Subcutaneous adipose tissue (tissue), 4 donors: Measurements from ENCODE around the gene COL6A1. TPM values are rescaled to one million over a fixed set of nuclear protein-coding genes. Genes with fewer than 3 reads are reported as not detected.

Experiments
- CTCF ChIP-seq: fragments of 450-650 bp; IDR thresholded peaks from one replicate; pipeline ENCODE4 v1.5.1; 2016; ENCODE audit warnings: low read depth, mild to moderate bottlenecking, control low read depth, antibody characterized with exemption, moderate library complexity
- total RNA-seq, 4 donors: library from RNA; depleted of rRNA; stranded (reverse); fragments of >200 nt; gene quantifications; one replicate each; pipeline ENCODE4 v1.1.0, GENCODE V29; 2016

The COL6A1 gene
- total RNA-seq, 4 donors from 2014 or later: 199 to 567 (median 554) TPM

DNA sequence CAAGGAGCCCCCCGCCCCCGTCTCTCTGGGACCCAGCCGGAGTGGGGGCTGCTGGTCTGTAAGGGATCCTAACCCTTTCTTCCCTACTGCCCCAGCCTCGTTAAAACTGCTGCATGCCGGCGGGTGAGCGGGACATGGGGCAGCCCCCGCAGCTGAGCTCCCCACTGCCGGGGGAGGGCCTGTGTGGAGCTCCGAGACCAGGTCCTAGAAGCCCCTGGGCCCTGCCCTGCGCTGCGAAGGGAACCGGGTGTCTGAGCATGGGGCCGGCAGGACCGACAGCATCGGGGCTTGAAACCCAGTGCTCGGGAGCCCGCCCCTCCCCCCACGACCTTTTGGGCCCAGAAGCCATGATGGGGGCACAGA lies 9.2 kb upstream of the COL6A1 start:
- TF ChIP-seq CTCF: no peak

DNA sequence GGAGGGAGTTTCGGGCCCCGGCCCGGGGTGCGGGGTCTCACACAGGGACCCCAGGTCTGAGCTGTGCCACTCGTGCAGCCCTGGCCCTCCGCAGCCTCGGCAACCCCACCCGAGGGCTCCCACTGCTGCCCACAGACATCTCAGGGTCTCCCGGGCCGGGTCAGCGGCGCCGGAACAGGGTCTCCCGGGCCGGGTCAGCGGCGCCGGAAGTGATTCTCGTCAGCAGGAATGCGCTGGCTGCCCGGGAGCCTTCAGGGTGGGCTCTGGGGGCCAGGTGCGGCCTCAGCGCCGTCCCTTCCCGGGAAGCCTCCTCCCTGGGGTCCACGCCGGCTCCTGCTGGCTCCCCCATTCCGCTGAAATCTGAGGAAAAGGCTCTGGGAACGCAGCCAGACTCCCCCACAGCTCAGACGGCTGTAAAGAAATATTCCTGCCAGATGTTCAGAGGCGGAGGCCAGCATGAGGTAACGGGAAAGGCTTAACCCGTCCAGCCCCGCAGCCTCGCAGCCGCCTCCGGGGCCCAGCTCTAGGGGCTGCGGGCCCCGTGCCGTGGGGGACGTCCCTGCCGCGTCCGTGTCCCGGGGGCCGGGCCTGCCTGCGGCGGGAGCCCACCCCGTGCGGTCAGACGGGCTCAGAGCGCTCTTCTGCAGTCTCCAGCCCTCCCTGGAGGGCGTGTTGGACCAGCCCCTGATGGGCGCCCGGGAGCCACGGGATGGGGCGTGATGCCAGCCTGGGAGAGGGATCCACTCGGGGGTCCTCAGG lies 8.7 kb upstream of the COL6A1 start:
- no peak for TF ChIP-seq CTCF

GRCh38 chr21:45973475-45974072 lies 8.0 kb upstream of the COL6A1 start:
- no peak for TF ChIP-seq CTCF

- TF ChIP-seq CTCF: no peak
Observed at GRCh38 chr21:45974073-45975019, 7.2 kb upstream of the COL6A1 start.

- TF ChIP-seq CTCF: no peak
Observed at GRCh38 chr21:45975020-45975666, 6.4 kb upstream of the COL6A1 start.

GRCh38 chr21:45976701-45977311 lies 4.8 kb upstream of the COL6A1 start:
- no peak for TF ChIP-seq CTCF
